IMR-90 (cell line): ENCODE results near the gene SUPV3L1. TPM values are rescaled to one million over a fixed set of nuclear protein-coding genes. Genes with fewer than 3 reads are reported as not detected.

Experiments
- ATAC-seq: fragments of 200-7000 bp; cut with Tn5 transposase; 2 replicates; pipeline ENCODE4 v1.9.1; 2020; ENCODE audit warnings: low read depth, mild to moderate bottlenecking, moderate library complexity
- BruUV-seq: library from RNA; stranded (reverse); fragments of 400-500 nt; replicated peaks from 2 replicates; lab custom pipeline; 2021; lab: Mats Ljungman, UMichigan
- CTCF ChIA-PET: fragments of 300-600 bp; formaldehyde crosslinking; extraction: SDS; loops from one replicate; lab custom pipeline; 2021; ENCODE audit warnings: antibody characterized with exemption; lab: Yijun Ruan, JAX
- POLR2A ChIA-PET: fragments of 300-600 bp; sonication (Branson Sonifier 250); formaldehyde crosslinking; loops from one replicate; lab custom pipeline; 2022; ENCODE audit warnings: antibody characterized with exemption; ENCODE audit not compliant: unreplicated experiment; lab: Charles Lee
- DNase-seq: peaks from one replicate; pipeline ENCODE4 v3.0.0; 2013
- H2AFZ ChIP-seq: replicated peaks from 2 replicates; pipeline ENCODE3; 2013; ENCODE audit warnings: low read length, mild to moderate bottlenecking; ENCODE audit not compliant: poor library complexity
- H2AK5ac ChIP-seq: 2 replicates; pipeline ENCODE4 v1.6.1; 2013; ENCODE audit warnings: low read depth, low read length, inconsistent platforms
- H2AK9ac ChIP-seq: replicated peaks from 2 replicates; pipeline ENCODE3; 2013; ENCODE audit warnings: mild to moderate bottlenecking, low read depth, low read length, moderate library complexity; ENCODE audit not compliant: poor library complexity
- H2BK120ac ChIP-seq: 2 replicates; pipeline ENCODE4 v1.6.1; 2013; ENCODE audit warnings: low read depth, low read length, inconsistent platforms
- H2BK15ac ChIP-seq: 3 replicates; pipeline ENCODE4 v1.6.1; 2013; ENCODE audit warnings: low read depth, low read length, inconsistent platforms
- H2BK20ac ChIP-seq: 2 replicates; pipeline ENCODE4 v1.6.1; 2013; ENCODE audit warnings: low read depth, mild to moderate bottlenecking, inconsistent platforms, low read length, moderate library complexity
- H2BK5ac ChIP-seq: 2 replicates; pipeline ENCODE4 v1.6.1; 2013; ENCODE audit warnings: mild to moderate bottlenecking, low read depth, low read length, inconsistent platforms; ENCODE audit not compliant: poor library complexity, severe bottlenecking
- H3K14ac ChIP-seq: replicated peaks from 2 replicates; pipeline ENCODE4 v1.6.1; 2013; ENCODE audit warnings: low read depth, low read length, inconsistent platforms
- H3K18ac ChIP-seq: 2 replicates; pipeline ENCODE4 v1.6.1; 2013; ENCODE audit warnings: low read depth, low read length, control low read depth
- H3K23ac ChIP-seq: 2 replicates; pipeline ENCODE4 v1.6.1; 2013; ENCODE audit warnings: low read depth, low read length, inconsistent platforms
- H3K27ac ChIP-seq: 2 replicates; pipeline ENCODE4 v1.5.1; 2013; ENCODE audit warnings: mild to moderate bottlenecking, control low read depth, low read length; ENCODE audit not compliant: insufficient read depth
- H3K27me3 ChIP-seq: 2 replicates; pipeline ENCODE4 v1.6.1; 2013; ENCODE audit warnings: low read length; ENCODE audit not compliant: control insufficient read depth, insufficient read depth
- H3K36me3 ChIP-seq: 2 replicates; pipeline ENCODE4 v1.6.1; 2013; ENCODE audit warnings: low read length, mixed read lengths; ENCODE audit not compliant: control insufficient read depth, insufficient read depth
- H3K4ac ChIP-seq: 2 replicates; pipeline ENCODE4 v1.6.1; 2013; ENCODE audit warnings: low read depth, low read length, inconsistent platforms
- H3K4me1 ChIP-seq: 2 replicates; pipeline ENCODE4 v1.6.1; 2013; ENCODE audit warnings: low read length, mixed read lengths; ENCODE audit not compliant: control insufficient read depth, insufficient read depth
- H3K4me2 ChIP-seq: 2 replicates; pipeline ENCODE4 v1.6.1; 2013; ENCODE audit warnings: low read depth, mild to moderate bottlenecking, control low read depth, low read length, moderate library complexity
- H3K4me3 ChIP-seq: 2 replicates; pipeline ENCODE4 v1.5.1; 2013; ENCODE audit warnings: low read depth, mild to moderate bottlenecking, control low read depth, low read length, moderate library complexity; ENCODE audit not compliant: insufficient read depth
- H3K56ac ChIP-seq: 2 replicates; pipeline ENCODE4 v1.6.1; 2013; ENCODE audit warnings: low read length, inconsistent platforms; ENCODE audit not compliant: insufficient read depth; ENCODE audit errors: extremely low read depth
- H3K79me1 ChIP-seq, 2 experiments: 2 replicates each; pipeline ENCODE4 v1.6.1; 2013; ENCODE audit warnings: low read length in 2 of 2, inconsistent platforms in 1 of 2, low read depth in 1 of 2
- H3K9ac ChIP-seq: 2 replicates; pipeline ENCODE4 v1.6.1; 2013; ENCODE audit warnings: low read depth, low read length, control low read depth
- H3K9me1 ChIP-seq: 2 replicates; pipeline ENCODE4 v1.6.1; 2013; ENCODE audit warnings: low read length, inconsistent platforms; ENCODE audit not compliant: insufficient read depth
- H3K9me3 ChIP-seq: 2 replicates; pipeline ENCODE4 v1.6.1; 2013; ENCODE audit warnings: low read length; ENCODE audit not compliant: control insufficient read depth, insufficient read depth
- H4K20me1 ChIP-seq: 2 replicates; pipeline ENCODE4 v1.6.1; 2013; ENCODE audit warnings: low read length, inconsistent platforms; ENCODE audit not compliant: insufficient read depth
- H4K5ac ChIP-seq: 2 replicates; pipeline ENCODE4 v1.6.1; 2013; ENCODE audit warnings: mild to moderate bottlenecking, low read depth, low read length, control low read depth
- H4K8ac ChIP-seq, 2 experiments: 2 replicates each; pipeline ENCODE4 v1.6.1; 2013; ENCODE audit warnings: low read depth in 2 of 2, low read length in 2 of 2, control low read depth in 1 of 2, inconsistent platforms in 1 of 2
- H4K91ac ChIP-seq: 2 replicates; pipeline ENCODE4 v1.6.1; 2013; ENCODE audit warnings: low read depth, low read length, inconsistent platforms; ENCODE audit not compliant: insufficient read depth
- BHLHE40 ChIP-seq: fragments of 150-350 bp; IDR thresholded peaks from 2 replicates; pipeline ENCODE4 v1.6.1; 2016; ENCODE audit warnings: mild to moderate bottlenecking, low read depth, low read length
- CEBPB ChIP-seq: IDR thresholded peaks from 2 replicates; pipeline ENCODE4 v1.6.1; 2012; ENCODE audit warnings: low read depth, low read length, improper control_type of control experiment
- MAFK ChIP-seq: IDR thresholded peaks from 2 replicates; pipeline ENCODE4 v1.6.1; 2012; ENCODE audit warnings: low read depth, low read length, improper control_type of control experiment
- MAZ ChIP-seq: IDR thresholded peaks from 2 replicates; pipeline ENCODE4 v1.6.1; 2012; ENCODE audit warnings: low read depth, mild to moderate bottlenecking, low read length, improper control_type of control experiment, moderate library complexity, borderline replicate concordance
- MXI1 ChIP-seq: IDR thresholded peaks from 2 replicates; pipeline ENCODE4 v1.6.1; 2012; ENCODE audit warnings: low read depth, mild to moderate bottlenecking, low read length, moderate library complexity, borderline replicate concordance
- NFE2L2 ChIP-seq: fragments of 150-350 bp; IDR thresholded peaks from 2 replicates; pipeline ENCODE4 v1.6.1; 2016; ENCODE audit warnings: low read depth, mild to moderate bottlenecking, low read length
- RAD21 ChIP-seq: IDR thresholded peaks from 2 replicates; pipeline ENCODE4 v1.6.1; 2012; ENCODE audit warnings: low read length, improper control_type of control experiment
- RCOR1 ChIP-seq: IDR thresholded peaks from 2 replicates; pipeline ENCODE4 v1.6.1; 2012; ENCODE audit warnings: mild to moderate bottlenecking, low read length, improper control_type of control experiment; ENCODE audit not compliant: insufficient replicate concordance
- RFX5 ChIP-seq: IDR thresholded peaks from 2 replicates; pipeline ENCODE4 v1.8.0; 2012; ENCODE audit warnings: low read depth, mild to moderate bottlenecking, low read length, moderate library complexity
- WGBS, 2 experiments: methylation state at CpG; one replicate each; pipeline versions ENCODE4 v1.1.5 to v1.1.7; 2013; ENCODE audit warnings: missing lambda C conversion rate in 2 of 2; ENCODE audit not compliant: insufficient read length in 1 of 2; ENCODE audit errors: extremely low coverage in 2 of 2; 5-methylcytosine and 5-hydroxymethylcytosine counted together
- dilution Hi-C: fragments of 300-500 bp; cut with HindIII; formaldehyde crosslinking; loops from one replicate; pipeline ENCODE4 v1.14.3; 2018; ENCODE audit warnings: low sequenced_read_pairs; ENCODE audit not compliant: unreplicated experiment
- in situ Hi-C: fragments of 300-500 bp; cut with MboI; formaldehyde crosslinking; loops from 3 replicates; pipeline ENCODE4 v1.14.3; 2019; ENCODE audit warnings: low sequenced_read_pairs, inconsistent platforms, mixed read lengths
- intact Hi-C: fragments of 100-400 bp; cut with micrococcal nuclease; formaldehyde crosslinking; loops from 2 replicates; pipeline ENCODE4 v1.10.0; 2022
- polyA plus RNA-seq, 3 experiments: library from polyadenylated mRNA; depleted of rRNA; stranded (reverse); fragments of >200 nt; gene quantifications; 2 replicates each; pipeline ENCODE4 v1.2.3, GENCODE V29; 2012; ENCODE audit warnings: low replicate concordance in 1 of 3
- total RNA-seq: library from RNA; depleted of rRNA; stranded (reverse); fragments of >200 nt; gene quantifications from 2 replicates; pipeline ENCODE4 v1.2.3, GENCODE V29; 2012
- TF ChIP-seq, protein P1 (sequence below): fragments of 150-350 bp; IDR thresholded peaks from 2 replicates; pipeline ENCODE4 v1.6.1; 2016; ENCODE audit warnings: low read depth, mild to moderate bottlenecking, low read length, moderate library complexity, borderline replicate concordance
- TF ChIP-seq, protein P2 (sequence below): fragments of 150-350 bp; IDR thresholded peaks from 2 replicates; pipeline ENCODE4 v1.6.1; 2017; ENCODE audit warnings: mild to moderate bottlenecking, antibody characterized with exemption, low read length, low read depth
- TF ChIP-seq, protein P3 (sequence below): conservative IDR thresholded peaks from 2 replicates; pipeline ENCODE4 v1.5.1; 2012; ENCODE audit warnings: mild to moderate bottlenecking, low read depth, low read length, improper control_type of control experiment

SUPV3L1 gene
- total and polyA plus RNA-seq, 2 of the 4 experiments (the other 2 are of a cell fraction), result 24.4 to 26.5 TPM

DNA sequence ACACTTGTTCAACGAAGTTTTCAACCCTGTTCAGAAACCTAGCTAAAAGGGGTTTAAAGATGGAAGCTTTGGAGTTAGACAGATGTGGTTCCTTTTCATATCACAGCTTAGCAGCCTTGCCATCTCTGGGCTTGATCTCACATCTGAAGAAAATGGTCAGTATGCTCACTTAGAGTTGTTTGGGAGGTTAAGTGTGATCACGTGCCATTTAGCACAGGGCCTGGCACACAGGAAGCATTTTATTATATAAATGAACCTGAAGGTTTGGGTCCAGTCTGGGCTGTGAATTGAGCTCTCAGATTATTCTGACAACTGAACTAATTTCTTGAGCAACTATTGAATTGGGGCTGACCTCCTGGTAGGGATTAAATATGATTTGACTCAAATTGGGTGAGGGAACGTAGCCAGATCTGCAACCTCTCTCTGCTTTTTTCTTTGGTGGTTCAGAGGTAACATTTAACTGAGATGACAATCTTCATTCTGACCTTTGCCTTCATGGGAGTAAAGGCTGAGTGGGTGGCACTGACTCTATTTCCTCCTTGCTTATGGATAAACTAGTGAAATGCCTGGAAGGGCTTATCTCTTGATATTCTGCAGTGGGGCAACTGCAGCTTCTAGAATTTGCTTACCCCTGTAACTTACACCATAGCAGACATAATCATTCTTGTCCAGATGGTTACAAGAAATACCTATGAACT is 29.9 kb downstream of the SUPV3L1 start:
- TF ChIP-seq, protein P1, sequence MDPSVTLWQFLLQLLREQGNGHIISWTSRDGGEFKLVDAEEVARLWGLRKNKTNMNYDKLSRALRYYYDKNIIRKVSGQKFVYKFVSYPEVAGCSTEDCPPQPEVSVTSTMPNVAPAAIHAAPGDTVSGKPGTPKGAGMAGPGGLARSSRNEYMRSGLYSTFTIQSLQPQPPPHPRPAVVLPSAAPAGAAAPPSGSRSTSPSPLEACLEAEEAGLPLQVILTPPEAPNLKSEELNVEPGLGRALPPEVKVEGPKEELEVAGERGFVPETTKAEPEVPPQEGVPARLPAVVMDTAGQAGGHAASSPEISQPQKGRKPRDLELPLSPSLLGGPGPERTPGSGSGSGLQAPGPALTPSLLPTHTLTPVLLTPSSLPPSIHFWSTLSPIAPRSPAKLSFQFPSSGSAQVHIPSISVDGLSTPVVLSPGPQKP, result no peak
- TF ChIP-seq CEBPB (no peak), MAZ (no peak), NFE2L2 (no peak), RFX5 (no peak), MAFK (no peak), RAD21 (no peak), BHLHE40 (no peak), RCOR1 (no peak), MXI1 (no peak)
- TF ChIP-seq, protein P2, sequence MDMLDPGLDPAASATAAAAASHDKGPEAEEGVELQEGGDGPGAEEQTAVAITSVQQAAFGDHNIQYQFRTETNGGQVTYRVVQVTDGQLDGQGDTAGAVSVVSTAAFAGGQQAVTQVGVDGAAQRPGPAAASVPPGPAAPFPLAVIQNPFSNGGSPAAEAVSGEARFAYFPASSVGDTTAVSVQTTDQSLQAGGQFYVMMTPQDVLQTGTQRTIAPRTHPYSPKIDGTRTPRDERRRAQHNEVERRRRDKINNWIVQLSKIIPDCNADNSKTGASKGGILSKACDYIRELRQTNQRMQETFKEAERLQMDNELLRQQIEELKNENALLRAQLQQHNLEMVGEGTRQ, result no peak
- TF ChIP-seq, protein P3, sequence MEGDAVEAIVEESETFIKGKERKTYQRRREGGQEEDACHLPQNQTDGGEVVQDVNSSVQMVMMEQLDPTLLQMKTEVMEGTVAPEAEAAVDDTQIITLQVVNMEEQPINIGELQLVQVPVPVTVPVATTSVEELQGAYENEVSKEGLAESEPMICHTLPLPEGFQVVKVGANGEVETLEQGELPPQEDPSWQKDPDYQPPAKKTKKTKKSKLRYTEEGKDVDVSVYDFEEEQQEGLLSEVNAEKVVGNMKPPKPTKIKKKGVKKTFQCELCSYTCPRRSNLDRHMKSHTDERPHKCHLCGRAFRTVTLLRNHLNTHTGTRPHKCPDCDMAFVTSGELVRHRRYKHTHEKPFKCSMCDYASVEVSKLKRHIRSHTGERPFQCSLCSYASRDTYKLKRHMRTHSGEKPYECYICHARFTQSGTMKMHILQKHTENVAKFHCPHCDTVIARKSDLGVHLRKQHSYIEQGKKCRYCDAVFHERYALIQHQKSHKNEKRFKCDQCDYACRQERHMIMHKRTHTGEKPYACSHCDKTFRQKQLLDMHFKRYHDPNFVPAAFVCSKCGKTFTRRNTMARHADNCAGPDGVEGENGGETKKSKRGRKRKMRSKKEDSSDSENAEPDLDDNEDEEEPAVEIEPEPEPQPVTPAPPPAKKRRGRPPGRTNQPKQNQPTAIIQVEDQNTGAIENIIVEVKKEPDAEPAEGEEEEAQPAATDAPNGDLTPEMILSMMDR, result no peak
- H3K79me1 ChIP-seq, result no peaks in the 10 kb centered on the region
- H4K20me1 ChIP-seq, result no peaks in the 10 kb centered on the region
- no peak overlapping the region for H2BK5ac ChIP-seq
- no peak overlapping the region for H4K91ac ChIP-seq
- no peak overlapping the region for H3K9ac ChIP-seq
- H4K8ac ChIP-seq, result no peak overlapping the region
- no peak overlapping the region for H3K27ac ChIP-seq
- POLR2A ChIA-PET, result no interaction called here
- peaks cover 22% of the 10 kb centered on the region for H3K36me3 ChIP-seq
- no peaks in the 10 kb centered on the region for H3K27me3 ChIP-seq
- H3K18ac ChIP-seq, result no peak overlapping the region
- CTCF ChIA-PET, result no interaction called here
- no peak overlapping the region for H2BK120ac ChIP-seq
- in situ Hi-C loops, result no loop called here
- no peak overlapping the region for H2BK15ac ChIP-seq
- no peak overlapping the region for H3K14ac ChIP-seq
- no peaks in the 10 kb centered on the region for H3K9me3 ChIP-seq
- no peak overlapping the region for H4K5ac ChIP-seq
- H3K23ac ChIP-seq, result no peak overlapping the region
- no peak overlapping the region for H3K4ac ChIP-seq
- H2AK9ac ChIP-seq, result no peak overlapping the region
- dilution Hi-C loops, result no loop called here
- no CpG with 5 or more reads among the region's 3 CpGs for WGBS, 2 experiments
- H2AFZ ChIP-seq, result no peak overlapping the region
- intact Hi-C loops, result no loop called here
- no TSS peak for BruUV-seq
- ATAC-seq, result no peak
- no peak overlapping the region for H3K4me2 ChIP-seq
- no peak overlapping the region for H2AK5ac ChIP-seq
- no peaks in the 10 kb centered on the region for H3K4me1 ChIP-seq
- H2BK20ac ChIP-seq, result no peak overlapping the region
- H3K9me1 ChIP-seq, result no peaks in the 10 kb centered on the region
- no peak overlapping the region for H3K56ac ChIP-seq
- no peak overlapping the region for H3K4me3 ChIP-seq
- no peak for DNase-seq
